Measurements from ENCODE around the gene ZBTB20. TPM values are rescaled to one million over a fixed set of nuclear protein-coding genes. Genes with fewer than 3 reads are reported as not detected.

The ZBTB20 gene
- total RNA-seq, 1 donor from 2014 or later = 15.5 TPM

GRCh38 chr3:114332342-114333179 lies 814.5 kb downstream of the ZBTB20 start:
- H3K4me1 Mint-ChIP-seq (ENCODE audit: low read depth) = no peaks in the 10 kb centered on the region
- no peak overlapping the region for H3K27ac Mint-ChIP-seq (ENCODE audit: unreplicated experiment)
- H3K36me3 Mint-ChIP-seq (ENCODE audit: low read depth) = peaks cover 13% of the 10 kb centered on the region
- no peaks in the 10 kb centered on the region for H3K27me3 Mint-ChIP-seq (ENCODE audit: low read depth)
- DNase-seq (ENCODE audit: low spot score) = no peak
- no peak overlapping the region for H3K4me3 Mint-ChIP-seq (ENCODE audit: unreplicated experiment)
- peaks cover 7% of the 10 kb centered on the region for H3K9me3 Mint-ChIP-seq (ENCODE audit: low read depth)
- TF ChIP-seq, protein P1, sequence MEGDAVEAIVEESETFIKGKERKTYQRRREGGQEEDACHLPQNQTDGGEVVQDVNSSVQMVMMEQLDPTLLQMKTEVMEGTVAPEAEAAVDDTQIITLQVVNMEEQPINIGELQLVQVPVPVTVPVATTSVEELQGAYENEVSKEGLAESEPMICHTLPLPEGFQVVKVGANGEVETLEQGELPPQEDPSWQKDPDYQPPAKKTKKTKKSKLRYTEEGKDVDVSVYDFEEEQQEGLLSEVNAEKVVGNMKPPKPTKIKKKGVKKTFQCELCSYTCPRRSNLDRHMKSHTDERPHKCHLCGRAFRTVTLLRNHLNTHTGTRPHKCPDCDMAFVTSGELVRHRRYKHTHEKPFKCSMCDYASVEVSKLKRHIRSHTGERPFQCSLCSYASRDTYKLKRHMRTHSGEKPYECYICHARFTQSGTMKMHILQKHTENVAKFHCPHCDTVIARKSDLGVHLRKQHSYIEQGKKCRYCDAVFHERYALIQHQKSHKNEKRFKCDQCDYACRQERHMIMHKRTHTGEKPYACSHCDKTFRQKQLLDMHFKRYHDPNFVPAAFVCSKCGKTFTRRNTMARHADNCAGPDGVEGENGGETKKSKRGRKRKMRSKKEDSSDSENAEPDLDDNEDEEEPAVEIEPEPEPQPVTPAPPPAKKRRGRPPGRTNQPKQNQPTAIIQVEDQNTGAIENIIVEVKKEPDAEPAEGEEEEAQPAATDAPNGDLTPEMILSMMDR (IDR thresholded peaks at IDR 0.05) = no peak

- H3K4me1 Mint-ChIP-seq (ENCODE audit: low read depth) = no peaks in the 10 kb centered on the region
- no peak overlapping the region for H3K4me3 Mint-ChIP-seq (ENCODE audit: unreplicated experiment)
Observed at GRCh38 chr3:114331710-114332109, 815.4 kb downstream of the ZBTB20 start.

DNA sequence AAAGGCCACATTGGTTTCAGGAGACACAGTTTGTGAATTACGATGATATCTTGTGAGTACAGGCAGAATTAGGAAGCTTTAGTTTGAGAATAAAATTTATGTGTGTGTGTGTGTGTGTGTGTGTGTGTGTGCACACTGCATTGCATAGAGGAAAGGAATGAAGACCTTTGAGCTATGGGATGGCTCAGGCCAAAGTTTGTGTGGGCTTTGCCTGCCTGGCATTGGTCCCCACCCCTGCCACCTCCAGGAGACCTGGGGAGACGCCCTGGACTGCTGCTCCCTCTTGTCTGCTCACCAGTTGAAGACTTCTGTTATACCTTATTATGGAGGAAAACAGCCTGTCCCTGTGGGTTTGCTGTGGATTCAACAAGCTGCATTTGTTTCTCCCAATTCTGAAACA lies 816.1 kb downstream of the ZBTB20 start:
- no peak for DNase-seq (ENCODE audit: low spot score)
- H3K4me3 Mint-ChIP-seq (ENCODE audit: unreplicated experiment) = no peak overlapping the region
- no peak overlapping the region for H3K27ac Mint-ChIP-seq (ENCODE audit: unreplicated experiment)
- no peaks in the 10 kb centered on the region for H3K4me1 Mint-ChIP-seq (ENCODE audit: low read depth)
- H3K36me3 Mint-ChIP-seq (ENCODE audit: low read depth) = peaks cover 11% of the 10 kb centered on the region
- TF ChIP-seq, protein P1 (IDR thresholded peaks at IDR 0.05) = no peak
- no peaks in the 10 kb centered on the region for H3K27me3 Mint-ChIP-seq (ENCODE audit: low read depth)
- H3K9me3 Mint-ChIP-seq (ENCODE audit: low read depth) = peaks cover 7% of the 10 kb centered on the region

More at GRCh38 chr3:114331710-114332109, 815.4 kb downstream of the ZBTB20 start:
- TF ChIP-seq, protein P1 (IDR thresholded peaks at IDR 0.05) = no peak
- Mint-ChIP-seq H3K36me3 (ENCODE audit: low read depth) (peaks cover 12% of the 10 kb centered on the region), H3K27ac (ENCODE audit: unreplicated experiment) (no peak overlapping the region), H3K9me3 (ENCODE audit: low read depth) (peaks cover 7% of the 10 kb centered on the region), H3K27me3 (ENCODE audit: low read depth) (no peaks in the 10 kb centered on the region)
- DNase-seq (ENCODE audit: low spot score) = no peak

GRCh38 chr3:114329823-114330222 lies 817.3 kb downstream of the ZBTB20 start:
- H3K27ac Mint-ChIP-seq (ENCODE audit: unreplicated experiment) = no peak overlapping the region
- TF ChIP-seq, protein P1 (IDR thresholded peaks at IDR 0.05) = no peak
- H3K9me3 Mint-ChIP-seq (ENCODE audit: low read depth) = peaks cover 7% of the 10 kb centered on the region
- H3K4me1 Mint-ChIP-seq (ENCODE audit: low read depth) = no peaks in the 10 kb centered on the region
- peaks cover 10% of the 10 kb centered on the region for H3K36me3 Mint-ChIP-seq (ENCODE audit: low read depth)
- no peak overlapping the region for H3K4me3 Mint-ChIP-seq (ENCODE audit: unreplicated experiment)
- no peak for DNase-seq (ENCODE audit: low spot score)
- H3K27me3 Mint-ChIP-seq (ENCODE audit: low read depth) = no peaks in the 10 kb centered on the region

GRCh38 chr3:114328345-114328744 lies 818.7 kb downstream of the ZBTB20 start:
- Mint-ChIP-seq H3K4me1 (ENCODE audit: low read depth) (no peaks in the 10 kb centered on the region), H3K27ac (ENCODE audit: unreplicated experiment) (no peak overlapping the region), H3K36me3 (ENCODE audit: low read depth) (peaks cover 10% of the 10 kb centered on the region), H3K4me3 (ENCODE audit: unreplicated experiment) (no peak overlapping the region), H3K9me3 (ENCODE audit: low read depth) (peaks cover 7% of the 10 kb centered on the region), H3K27me3 (ENCODE audit: low read depth) (no peaks in the 10 kb centered on the region)
- TF ChIP-seq, protein P1 (IDR thresholded peaks at IDR 0.05) = no peak
- DNase-seq (ENCODE audit: low spot score) = no peak
